HCT116 (cell line): Measurements from ENCODE around the gene VPS26B.

ENCODE experiments used
- CBX3 ChIP-seq: IDR thresholded peaks from 2 replicates; pipeline ENCODE4 v1.6.1; 2012; ENCODE audit warnings: low read depth
- CEBPB ChIP-seq: IDR thresholded peaks from 2 replicates; pipeline ENCODE4 v1.6.1; 2012; ENCODE audit warnings: low read depth
- CTCF ChIP-seq, 3 experiments: fragments of 200-600 bp in 1 of 3; sonication (generic) in 1 of 3; IDR thresholded peaks in 2 of 3; conservative IDR thresholded peaks in 1 of 3; 2 replicates each; pipeline ENCODE4 v1.5.1; 2012 to 2017; ENCODE audit warnings: low read depth in 2 of 3, low read length in 2 of 3, antibody characterized with exemption in 1 of 3, borderline replicate concordance in 1 of 3, control low read depth in 1 of 3, mild to moderate bottlenecking in 1 of 3, mixed read lengths in 1 of 3, mixed run types in 1 of 3, moderate library complexity in 1 of 3; ENCODE audit not compliant: insufficient read depth in 1 of 3
- EGR1 ChIP-seq: IDR thresholded peaks from 2 replicates; pipeline ENCODE4 v1.6.1; 2012; ENCODE audit warnings: low read depth
- EZH2 ChIP-seq: fragments of 200-600 bp; sonication (generic); IDR thresholded peaks from 2 replicates; pipeline ENCODE4 v1.6.1; 2017; ENCODE audit warnings: antibody characterized with exemption, mixed run types
- EZH2phosphoT487 ChIP-seq: fragments of 200-600 bp; IDR thresholded peaks from 2 replicates; pipeline ENCODE4 v1.6.1; 2018; ENCODE audit warnings: antibody characterized with exemption, borderline replicate concordance
- JUND ChIP-seq: IDR thresholded peaks from 2 replicates; pipeline ENCODE4 v1.6.1; 2012
- POLR2A ChIP-seq: IDR thresholded peaks from 2 replicates; pipeline ENCODE4 v1.7.0; 2011; ENCODE audit warnings: borderline replicate concordance; ENCODE audit not compliant: insufficient read depth, insufficient read length; ENCODE audit errors: extremely low read depth
- POLR2AphosphoS5 ChIP-seq: IDR thresholded peaks from 2 replicates; pipeline ENCODE4 v1.6.1; 2011; ENCODE audit warnings: mild to moderate bottlenecking, low read depth, low read length, moderate library complexity
- REST ChIP-seq: IDR thresholded peaks from 2 replicates; pipeline ENCODE4 v1.6.1; 2012; ENCODE audit warnings: low read depth
- SIN3A ChIP-seq: IDR thresholded peaks from 2 replicates; pipeline ENCODE4 v1.6.1; 2012; ENCODE audit warnings: low read depth
- SRF ChIP-seq: IDR thresholded peaks from 2 replicates; pipeline ENCODE4 v1.6.1; 2012; ENCODE audit warnings: low read depth
- YY1 ChIP-seq: IDR thresholded peaks from 2 replicates; pipeline ENCODE4 v1.6.1; 2011; ENCODE audit warnings: low read length, low read depth, moderate library complexity, mild to moderate bottlenecking; ENCODE audit not compliant: insufficient replicate concordance; ENCODE audit errors: extremely low read depth
- TF ChIP-seq, protein P1 (sequence below): IDR thresholded peaks from 2 replicates; pipeline ENCODE4 v1.6.1; 2012

DNA sequence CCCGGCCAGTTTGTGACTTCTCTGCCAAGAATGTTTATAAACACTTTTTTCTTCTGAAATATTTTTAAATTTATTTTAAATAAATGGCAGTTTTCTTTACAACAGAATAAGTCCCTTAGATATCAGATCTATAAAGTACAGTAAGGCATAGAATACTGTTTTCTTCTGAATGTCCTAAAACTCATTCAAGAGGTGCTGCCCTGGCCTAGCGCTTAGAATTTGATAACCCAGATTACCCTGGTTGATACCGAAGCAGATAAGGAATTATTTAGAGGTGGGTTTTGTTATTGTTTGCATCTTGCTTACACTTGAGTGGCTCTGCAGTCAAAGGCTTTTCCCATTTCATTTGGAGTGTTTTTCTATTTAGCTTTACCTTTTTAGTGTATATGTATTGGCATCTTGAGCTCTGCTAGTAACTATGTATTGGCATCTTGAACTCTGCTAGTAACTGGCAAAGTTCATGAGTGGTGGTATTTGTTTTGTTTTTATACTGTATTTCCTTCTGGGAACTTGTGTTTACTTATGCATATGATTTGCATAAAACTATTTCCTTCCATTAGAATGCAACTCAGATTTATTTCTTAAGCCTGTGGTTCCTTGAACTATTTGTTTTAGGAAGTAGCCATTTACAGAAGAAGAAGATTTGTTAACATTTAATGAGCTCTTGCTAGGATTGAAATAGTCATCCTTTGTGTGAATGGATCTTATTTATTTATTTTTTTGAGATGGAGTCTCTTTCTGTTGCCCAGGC is 30.1 kb downstream of the VPS26B start:
- TF ChIP-seq EZH2 = no peak
- TF ChIP-seq CTCF (IDR thresholded peaks at IDR 0.05 in 2 of 3, conservative IDR thresholded peaks at IDR 0.05 in 1 of 3; ENCODE audit: borderline replicate concordance in 1 of 3, insufficient read depth in 1 of 3, low read depth in 2 of 3, low read length in 2 of 3) = no peak
- TF ChIP-seq POLR2A = no peak
- TF ChIP-seq, protein P1, sequence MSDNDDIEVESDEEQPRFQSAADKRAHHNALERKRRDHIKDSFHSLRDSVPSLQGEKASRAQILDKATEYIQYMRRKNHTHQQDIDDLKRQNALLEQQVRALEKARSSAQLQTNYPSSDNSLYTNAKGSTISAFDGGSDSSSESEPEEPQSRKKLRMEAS = no peak
- TF ChIP-seq SIN3A = no peak
- TF ChIP-seq YY1 = no peak
- no peak for TF ChIP-seq POLR2AphosphoS5
- no peak for TF ChIP-seq JUND
- TF ChIP-seq CBX3 = no peak
- no peak for TF ChIP-seq EZH2phosphoT487
- TF ChIP-seq CEBPB = no peak
- no peak for TF ChIP-seq SRF
- no peak for TF ChIP-seq EGR1
- no peak for TF ChIP-seq REST
